GM19372 (cell line): ENCODE data around the gene DCDC1.

Experiments
- ATAC-seq: cut with Tn5 transposase; IDR thresholded peaks from one replicate; pipeline ENCODE4 v1.9.1; 2021; ENCODE audit warnings: mild to moderate bottlenecking, low read depth, moderate library complexity; ENCODE audit not compliant: unreplicated experiment

DCDC1 gene

GRCh38 chr11:30868626-30869081, 500.9 kb downstream of the DCDC1 start:
- ATAC-seq, result no peak

- no peak for ATAC-seq
These were observed 506.3 kb downstream of the DCDC1 start for GRCh38 chr11:30863209-30863608.

GRCh38 chr11:30861531-30861930, 508.0 kb downstream of the DCDC1 start:
- ATAC-seq, result no peak

GRCh38 chr11:30861064-30861463, 508.5 kb downstream of the DCDC1 start:
- ATAC-seq, result no peak

GRCh38 chr11:30860146-30860545, 509.4 kb downstream of the DCDC1 start:
- ATAC-seq, result no peak

GRCh38 chr11:30859669-30860068, 509.9 kb downstream of the DCDC1 start:
- ATAC-seq, result no peak

- no peak for ATAC-seq
These were observed 514.0 kb downstream of the DCDC1 start for GRCh38 chr11:30855383-30856006.

GRCh38 chr11:30853439-30853838, 516.1 kb downstream of the DCDC1 start:
- ATAC-seq, result no peak

GRCh38 chr11:30852645-30853044, 516.9 kb downstream of the DCDC1 start:
- no peak for ATAC-seq

- no peak for ATAC-seq
These were observed 517.4 kb downstream of the DCDC1 start for GRCh38 chr11:30852091-30852490.

GRCh38 chr11:30837252-30837651, 532.3 kb downstream of the DCDC1 start:
- ATAC-seq, result no peak

- ATAC-seq, result no peak
These were observed 536.7 kb downstream of the DCDC1 start for GRCh38 chr11:30832831-30833230.

- ATAC-seq, result no peak
These were observed 538.9 kb downstream of the DCDC1 start for GRCh38 chr11:30830681-30831080.

- no peak for ATAC-seq
These were observed 542.6 kb downstream of the DCDC1 start for GRCh38 chr11:30826911-30827310.

- ATAC-seq, result no peak
These were observed 543.8 kb downstream of the DCDC1 start for GRCh38 chr11:30825723-30826122.

- no peak for ATAC-seq
These were observed 546.4 kb downstream of the DCDC1 start for GRCh38 chr11:30823119-30823518.

GRCh38 chr11:30821438-30821965, 548.0 kb downstream of the DCDC1 start:
- ATAC-seq, result no peak

GRCh38 chr11:30818721-30819120, 550.8 kb downstream of the DCDC1 start:
- ATAC-seq, result no peak

- ATAC-seq, result no peak
These were observed 552.3 kb downstream of the DCDC1 start for GRCh38 chr11:30816959-30817880.

GRCh38 chr11:30815619-30816018, 553.9 kb downstream of the DCDC1 start:
- no peak for ATAC-seq

GRCh38 chr11:30814737-30815136, 554.8 kb downstream of the DCDC1 start:
- no peak for ATAC-seq
